ENCODE measurements around the gene ATRNL1.

The ATRNL1 gene

DNA sequence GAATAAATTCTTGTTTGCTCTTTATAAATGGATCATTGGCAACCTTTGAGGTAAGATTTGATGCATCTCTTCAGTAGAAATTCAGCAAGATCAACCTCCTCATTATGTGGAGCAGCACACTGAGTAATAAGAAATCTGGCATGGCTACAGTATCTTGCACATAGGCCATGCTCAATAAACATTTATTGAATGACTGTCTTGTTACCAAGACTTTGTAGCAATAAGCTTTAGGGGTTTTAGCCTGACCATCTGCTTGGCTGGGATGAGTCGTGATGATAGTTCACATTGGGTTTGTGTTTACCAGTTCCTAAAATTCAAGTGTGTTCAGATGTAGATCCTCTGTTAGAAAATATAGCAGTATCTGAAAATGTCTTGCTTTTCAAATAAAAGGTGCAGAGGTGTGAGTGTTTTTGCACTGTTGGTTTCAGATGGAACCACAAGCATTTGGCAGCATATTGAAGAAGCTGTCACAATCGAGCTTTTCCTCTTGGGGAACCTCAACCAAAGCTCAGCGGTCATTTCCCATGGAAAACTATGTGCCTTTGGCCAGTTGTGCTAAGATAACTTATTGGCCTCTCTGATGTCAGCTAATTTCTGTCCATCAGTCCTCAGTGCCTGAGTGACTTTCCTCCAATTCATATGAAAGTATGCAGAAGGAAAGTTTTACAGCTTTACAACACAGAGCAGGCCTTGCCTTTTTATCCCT is 737.3 kb downstream of the ATRNL1 start:
- WGBS (ENCODE audit: extremely low coverage, insufficient coverage, low lambda C conversion rate): no CpG with 5 or more reads among the region's 3 CpGs
- no peak overlapping the region for H4K5ac ChIP-seq (ENCODE audit: low read length)
- no peaks in the 10 kb centered on the region for H3K36me3 ChIP-seq (ENCODE audit: control insufficient read depth, insufficient read depth, low read length)
- H3K56ac ChIP-seq (ENCODE audit: low read length): no peak overlapping the region
- no peak overlapping the region for H2AK5ac ChIP-seq (ENCODE audit: low read length)
- no peak overlapping the region for H3K18ac ChIP-seq (ENCODE audit: low read length)
- H3K79me2 ChIP-seq (ENCODE audit: control insufficient read depth, insufficient read depth, low read length): no peaks in the 10 kb centered on the region
- no peak overlapping the region for H3K4ac ChIP-seq (ENCODE audit: low read depth, low read length)
- no peak for DNase-seq
- no peak overlapping the region for H3K9ac ChIP-seq (ENCODE audit: low read length)
- no peaks in the 10 kb centered on the region for H3K79me1 ChIP-seq (ENCODE audit: low read length)
- H3K4me1 ChIP-seq (ENCODE audit: control insufficient read depth, low read depth, low read length): no peaks in the 10 kb centered on the region
- H3K27ac ChIP-seq (ENCODE audit: low read depth, low read length): no peak overlapping the region
- H2BK5ac ChIP-seq (ENCODE audit: low read length): no peak overlapping the region
- H4K8ac ChIP-seq (ENCODE audit: low read depth, low read length): no peak overlapping the region
- H3K27me3 ChIP-seq (ENCODE audit: insufficient read depth, low read length, poor library complexity): no peaks in the 10 kb centered on the region
- H2BK120ac ChIP-seq (ENCODE audit: low read depth, low read length): no peak overlapping the region
- no peak overlapping the region for H3K23ac ChIP-seq (ENCODE audit: low read length)
- H2BK15ac ChIP-seq (replicated peaks; ENCODE audit: low read depth): no peak overlapping the region
- no peak overlapping the region for H3K4me2 ChIP-seq (ENCODE audit: low read length)
- H3K4me3 ChIP-seq (ENCODE audit: low read length): no peak overlapping the region

DNA sequence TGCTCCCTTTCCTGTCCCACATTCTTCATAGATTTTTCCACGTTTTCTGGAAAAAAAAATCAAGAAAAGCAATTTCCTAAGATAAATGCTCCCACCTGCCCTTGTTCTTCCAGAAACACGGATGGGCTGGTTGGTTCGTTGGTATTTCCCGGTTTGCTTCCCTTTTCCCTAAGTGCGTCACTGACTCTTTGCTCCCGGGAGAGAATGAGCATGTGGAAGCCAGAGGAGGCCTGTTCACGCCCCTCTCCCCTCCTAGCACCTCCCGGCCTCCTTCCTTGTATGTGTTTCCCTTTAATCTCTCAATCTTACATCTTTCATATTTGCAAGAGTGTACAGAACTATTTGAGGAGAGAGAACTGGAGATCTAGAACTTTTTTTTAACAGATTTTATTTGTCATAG is 737.9 kb downstream of the ATRNL1 start:
- H3K36me3 ChIP-seq (ENCODE audit: control insufficient read depth, insufficient read depth, low read length): no peaks in the 10 kb centered on the region
- no peaks in the 10 kb centered on the region for H3K79me2 ChIP-seq (ENCODE audit: control insufficient read depth, insufficient read depth, low read length)
- no peak overlapping the region for H3K9ac ChIP-seq (ENCODE audit: low read length)
- H3K4me2 ChIP-seq (ENCODE audit: low read length): no peak overlapping the region
- H3K18ac ChIP-seq (ENCODE audit: low read length): no peak overlapping the region
- WGBS (ENCODE audit: extremely low coverage, insufficient coverage, low lambda C conversion rate): no CpG with 5 or more reads among the region's 8 CpGs
- no peak overlapping the region for H2BK5ac ChIP-seq (ENCODE audit: low read length)
- H3K23ac ChIP-seq (ENCODE audit: low read length): no peak overlapping the region
- no peaks in the 10 kb centered on the region for H3K79me1 ChIP-seq (ENCODE audit: low read length)
- no peaks in the 10 kb centered on the region for H3K27me3 ChIP-seq (ENCODE audit: insufficient read depth, low read length, poor library complexity)
- no peaks in the 10 kb centered on the region for H3K4me1 ChIP-seq (ENCODE audit: control insufficient read depth, low read depth, low read length)
- no peak overlapping the region for H4K5ac ChIP-seq (ENCODE audit: low read length)
- no peak overlapping the region for H4K8ac ChIP-seq (ENCODE audit: low read depth, low read length)
- no peak overlapping the region for H2BK15ac ChIP-seq (replicated peaks; ENCODE audit: low read depth)
- H3K27ac ChIP-seq (ENCODE audit: low read depth, low read length): no peak overlapping the region
- no peak overlapping the region for H3K4me3 ChIP-seq (ENCODE audit: low read length)
- H3K56ac ChIP-seq (ENCODE audit: low read length): no peak overlapping the region
- no peak overlapping the region for H2BK120ac ChIP-seq (ENCODE audit: low read depth, low read length)
- no peak overlapping the region for H3K4ac ChIP-seq (ENCODE audit: low read depth, low read length)
- DNase-seq: no peak
- no peak overlapping the region for H2AK5ac ChIP-seq (ENCODE audit: low read length)

DNA sequence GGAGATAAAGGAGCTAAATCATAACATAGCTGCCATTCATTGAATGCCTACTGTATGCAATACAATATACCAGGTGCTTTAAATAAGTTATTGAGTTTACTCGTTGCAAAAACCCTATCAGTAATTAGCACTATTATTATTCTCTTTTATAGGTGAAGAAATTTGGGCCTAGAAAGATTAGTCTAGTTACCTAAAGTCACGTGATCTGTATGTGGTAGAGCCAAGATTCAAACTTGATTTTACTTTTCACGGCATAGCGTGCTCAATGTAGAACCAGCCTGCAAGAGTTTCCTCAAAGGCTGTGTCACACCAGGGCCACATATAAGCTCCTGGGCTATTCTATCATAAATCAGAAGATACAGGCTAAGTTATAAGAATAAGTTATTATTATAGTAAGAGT is 740.0 kb downstream of the ATRNL1 start:
- no peak overlapping the region for H2BK15ac ChIP-seq (replicated peaks; ENCODE audit: low read depth)
- no peak overlapping the region for H3K18ac ChIP-seq (ENCODE audit: low read length)
- WGBS (ENCODE audit: extremely low coverage, insufficient coverage, low lambda C conversion rate): no CpG with 5 or more reads among the region's 4 CpGs
- H3K4me1 ChIP-seq (ENCODE audit: control insufficient read depth, low read depth, low read length): no peaks in the 10 kb centered on the region
- no peak overlapping the region for H3K4ac ChIP-seq (ENCODE audit: low read depth, low read length)
- no peak overlapping the region for H2BK5ac ChIP-seq (ENCODE audit: low read length)
- no peaks in the 10 kb centered on the region for H3K27me3 ChIP-seq (ENCODE audit: insufficient read depth, low read length, poor library complexity)
- H2BK120ac ChIP-seq (ENCODE audit: low read depth, low read length): no peak overlapping the region
- no peak overlapping the region for H3K23ac ChIP-seq (ENCODE audit: low read length)
- H3K9ac ChIP-seq (ENCODE audit: low read length): no peak overlapping the region
- H3K36me3 ChIP-seq (ENCODE audit: control insufficient read depth, insufficient read depth, low read length): no peaks in the 10 kb centered on the region
- no peak for DNase-seq
- no peaks in the 10 kb centered on the region for H3K79me1 ChIP-seq (ENCODE audit: low read length)
- H4K8ac ChIP-seq (ENCODE audit: low read depth, low read length): no peak overlapping the region
- H3K4me3 ChIP-seq (ENCODE audit: low read length): no peak overlapping the region
- no peak overlapping the region for H2AK5ac ChIP-seq (ENCODE audit: low read length)
- H3K79me2 ChIP-seq (ENCODE audit: control insufficient read depth, insufficient read depth, low read length): no peaks in the 10 kb centered on the region
- H3K4me2 ChIP-seq (ENCODE audit: low read length): no peak overlapping the region
- H3K56ac ChIP-seq (ENCODE audit: low read length): no peak overlapping the region
- no peak overlapping the region for H4K5ac ChIP-seq (ENCODE audit: low read length)
- no peak overlapping the region for H3K27ac ChIP-seq (ENCODE audit: low read depth, low read length)

DNA sequence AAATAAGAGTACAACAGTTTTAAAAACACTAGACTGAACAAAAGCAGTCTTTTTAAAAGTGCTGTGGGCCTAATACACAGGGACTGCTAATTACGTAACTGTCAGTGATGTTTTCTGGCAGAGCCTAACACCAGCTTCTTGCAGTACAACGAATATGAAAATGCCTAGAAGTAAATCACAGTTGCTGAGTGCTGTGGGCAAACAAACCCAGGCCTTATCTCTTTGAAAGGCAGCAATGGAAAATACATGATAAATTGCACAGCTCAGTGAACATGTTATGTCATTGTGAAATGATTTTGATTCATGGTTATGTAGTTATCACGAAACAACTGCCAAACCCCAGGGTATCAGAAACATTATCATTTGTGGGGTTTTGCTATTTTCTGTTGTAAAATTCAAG is 751.4 kb downstream of the ATRNL1 start:
- Histone ChIP-seq H3K9ac (ENCODE audit: low read length) (no peak overlapping the region), H3K27me3 (ENCODE audit: insufficient read depth, low read length, poor library complexity) (no peaks in the 10 kb centered on the region), H3K27ac (ENCODE audit: low read depth, low read length) (no peak overlapping the region), H3K79me2 (ENCODE audit: control insufficient read depth, insufficient read depth, low read length) (no peaks in the 10 kb centered on the region), H2AK5ac (ENCODE audit: low read length) (no peak overlapping the region), H2BK15ac (replicated peaks; ENCODE audit: low read depth) (no peak overlapping the region), H3K4me3 (ENCODE audit: low read length) (no peak overlapping the region), H3K4me2 (ENCODE audit: low read length) (no peak overlapping the region), H3K18ac (ENCODE audit: low read length) (no peak overlapping the region), H3K36me3 (ENCODE audit: control insufficient read depth, insufficient read depth, low read length) (no peaks in the 10 kb centered on the region), H3K56ac (ENCODE audit: low read length) (no peak overlapping the region), H2BK120ac (ENCODE audit: low read depth, low read length) (no peak overlapping the region), H3K4me1 (ENCODE audit: control insufficient read depth, low read depth, low read length) (no peaks in the 10 kb centered on the region), H4K8ac (ENCODE audit: low read depth, low read length) (no peak overlapping the region), H3K23ac (ENCODE audit: low read length) (no peak overlapping the region), H3K4ac (ENCODE audit: low read depth, low read length) (no peak overlapping the region), H2BK5ac (ENCODE audit: low read length) (no peak overlapping the region), H4K5ac (ENCODE audit: low read length) (no peak overlapping the region), H3K79me1 (ENCODE audit: low read length) (no peaks in the 10 kb centered on the region)
- no CpG with 5 or more reads among the region's 3 CpGs for WGBS (ENCODE audit: extremely low coverage, insufficient coverage, low lambda C conversion rate)
- DNase-seq: no peak

DNA sequence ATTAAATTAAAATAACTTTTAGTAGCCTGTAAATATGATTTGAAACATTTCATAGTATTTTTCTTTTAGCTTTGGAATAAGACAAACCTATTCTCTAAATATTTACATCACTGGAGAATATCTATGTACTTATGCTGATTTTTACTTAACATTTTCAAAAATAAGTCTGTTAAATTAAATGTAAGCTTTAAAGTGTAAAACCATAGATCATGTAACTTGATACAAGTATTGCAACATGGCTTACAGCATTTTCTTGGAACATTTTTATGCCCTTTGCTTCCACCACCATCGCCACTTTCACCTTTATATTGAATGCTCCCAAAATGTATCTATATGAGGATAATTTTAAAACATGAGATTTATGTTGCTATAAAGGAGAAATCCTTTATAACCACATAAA is 752.8 kb downstream of the ATRNL1 start:
- H3K27me3 ChIP-seq (ENCODE audit: insufficient read depth, low read length, poor library complexity): no peaks in the 10 kb centered on the region
- no peak for DNase-seq
- H4K8ac ChIP-seq (ENCODE audit: low read depth, low read length): no peak overlapping the region
- no peak overlapping the region for H3K18ac ChIP-seq (ENCODE audit: low read length)
- no peaks in the 10 kb centered on the region for H3K79me1 ChIP-seq (ENCODE audit: low read length)
- H3K4me1 ChIP-seq (ENCODE audit: control insufficient read depth, low read depth, low read length): no peaks in the 10 kb centered on the region
- WGBS (ENCODE audit: extremely low coverage, insufficient coverage, low lambda C conversion rate): no CpG with 5 or more reads among the region's 1 CpG
- H3K23ac ChIP-seq (ENCODE audit: low read length): no peak overlapping the region
- no peak overlapping the region for H3K4me2 ChIP-seq (ENCODE audit: low read length)
- H3K4me3 ChIP-seq (ENCODE audit: low read length): no peak overlapping the region
- H3K79me2 ChIP-seq (ENCODE audit: control insufficient read depth, insufficient read depth, low read length): no peaks in the 10 kb centered on the region
- H2AK5ac ChIP-seq (ENCODE audit: low read length): no peak overlapping the region
- no peak overlapping the region for H2BK15ac ChIP-seq (replicated peaks; ENCODE audit: low read depth)
- no peak overlapping the region for H3K4ac ChIP-seq (ENCODE audit: low read depth, low read length)
- H3K9ac ChIP-seq (ENCODE audit: low read length): no peak overlapping the region
- H2BK5ac ChIP-seq (ENCODE audit: low read length): no peak overlapping the region
- no peak overlapping the region for H2BK120ac ChIP-seq (ENCODE audit: low read depth, low read length)
- no peak overlapping the region for H3K56ac ChIP-seq (ENCODE audit: low read length)
- no peaks in the 10 kb centered on the region for H3K36me3 ChIP-seq (ENCODE audit: control insufficient read depth, insufficient read depth, low read length)
- no peak overlapping the region for H3K27ac ChIP-seq (ENCODE audit: low read depth, low read length)
- no peak overlapping the region for H4K5ac ChIP-seq (ENCODE audit: low read length)

DNA sequence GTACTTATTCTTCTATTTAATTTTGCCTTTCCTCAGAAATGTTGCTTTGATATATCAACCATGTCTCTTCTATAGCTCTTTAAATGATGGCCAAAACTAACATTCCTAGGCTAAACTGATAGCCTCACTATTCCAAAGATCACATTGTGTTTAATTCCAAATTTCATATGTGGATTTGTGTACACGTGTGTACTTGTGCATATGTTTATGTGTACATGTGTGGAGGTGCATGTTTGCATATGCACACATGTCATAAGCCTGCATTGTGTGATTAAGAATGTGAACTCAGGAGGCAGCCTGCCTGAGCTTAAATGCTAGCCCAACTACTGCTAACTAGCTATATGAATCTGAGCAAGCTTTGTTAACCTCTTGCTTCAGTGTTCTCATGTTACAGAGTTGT is 753.4 kb downstream of the ATRNL1 start:
- no peak overlapping the region for H3K9ac ChIP-seq (ENCODE audit: low read length)
- H3K4me3 ChIP-seq (ENCODE audit: low read length): no peak overlapping the region

More for the DNA sequence above, 753.4 kb downstream of the ATRNL1 start:
- no peaks in the 10 kb centered on the region for H3K36me3 ChIP-seq (ENCODE audit: control insufficient read depth, insufficient read depth, low read length)
- no peaks in the 10 kb centered on the region for H3K79me1 ChIP-seq (ENCODE audit: low read length)
- WGBS (ENCODE audit: extremely low coverage, insufficient coverage, low lambda C conversion rate): no CpG with 5 or more reads among the region's 1 CpG
- no peaks in the 10 kb centered on the region for H3K4me1 ChIP-seq (ENCODE audit: control insufficient read depth, low read depth, low read length)
- H4K5ac ChIP-seq (ENCODE audit: low read length): no peak overlapping the region
- H3K27me3 ChIP-seq (ENCODE audit: insufficient read depth, low read length, poor library complexity): no peaks in the 10 kb centered on the region
- H3K4me2 ChIP-seq (ENCODE audit: low read length): no peak overlapping the region
- no peak overlapping the region for H2BK120ac ChIP-seq (ENCODE audit: low read depth, low read length)
- no peaks in the 10 kb centered on the region for H3K79me2 ChIP-seq (ENCODE audit: control insufficient read depth, insufficient read depth, low read length)
- no peak overlapping the region for H2BK15ac ChIP-seq (replicated peaks; ENCODE audit: low read depth)
- no peak overlapping the region for H3K4ac ChIP-seq (ENCODE audit: low read depth, low read length)
- DNase-seq: no peak
- H3K56ac ChIP-seq (ENCODE audit: low read length): no peak overlapping the region
- no peak overlapping the region for H3K23ac ChIP-seq (ENCODE audit: low read length)
- no peak overlapping the region for H2AK5ac ChIP-seq (ENCODE audit: low read length)
- no peak overlapping the region for H2BK5ac ChIP-seq (ENCODE audit: low read length)
- no peak overlapping the region for H3K18ac ChIP-seq (ENCODE audit: low read length)
- H4K8ac ChIP-seq (ENCODE audit: low read depth, low read length): no peak overlapping the region
- no peak overlapping the region for H3K27ac ChIP-seq (ENCODE audit: low read depth, low read length)

All from mesendoderm (in vitro differentiated cells).